ENCODE results near the gene UACA.
"Not testable (repeated sequence)": the region's sequence is repeated elsewhere in the genome, so short reads cannot be mapped to it uniquely, and the experiment has no call there.

UACA gene

DNA sequence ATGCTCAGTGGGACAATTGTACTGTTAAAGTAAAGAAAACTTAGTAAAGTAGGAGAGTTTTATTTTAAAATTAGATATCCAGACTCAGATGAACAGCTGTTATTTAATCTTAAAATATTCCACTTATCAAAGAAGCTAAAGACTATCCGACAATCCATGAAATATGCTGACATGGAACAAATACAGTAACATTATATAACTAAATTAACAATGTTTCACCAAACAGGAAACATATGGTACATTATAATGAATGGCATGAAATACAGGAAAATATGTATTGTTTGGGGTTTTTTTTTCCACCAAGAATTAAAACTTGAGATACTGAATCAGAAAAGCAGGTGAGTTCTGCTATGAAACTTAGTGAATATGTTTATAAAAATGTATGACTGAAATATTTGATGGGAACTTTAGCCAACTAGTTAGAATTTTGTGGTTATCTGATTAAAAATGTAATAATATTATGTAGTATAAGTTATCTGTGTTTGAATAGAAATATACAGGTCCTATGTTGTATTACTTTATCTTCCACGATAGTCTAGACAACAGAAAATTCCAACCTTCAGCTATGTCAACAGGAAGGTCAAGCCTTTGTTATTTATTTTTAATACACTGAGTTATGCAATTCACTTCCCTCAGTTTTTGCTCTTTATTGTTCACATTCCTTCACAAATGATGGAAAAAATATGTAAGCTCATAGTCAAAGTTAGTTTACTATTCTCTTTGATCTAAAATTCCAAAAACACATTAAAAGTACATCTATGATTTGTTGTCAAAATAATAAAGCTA, 72.7 kb downstream of the UACA start:
- Histone ChIP-seq H3K4me3 (no peak overlapping the region), H3K27ac (no peak overlapping the region)

DNA sequence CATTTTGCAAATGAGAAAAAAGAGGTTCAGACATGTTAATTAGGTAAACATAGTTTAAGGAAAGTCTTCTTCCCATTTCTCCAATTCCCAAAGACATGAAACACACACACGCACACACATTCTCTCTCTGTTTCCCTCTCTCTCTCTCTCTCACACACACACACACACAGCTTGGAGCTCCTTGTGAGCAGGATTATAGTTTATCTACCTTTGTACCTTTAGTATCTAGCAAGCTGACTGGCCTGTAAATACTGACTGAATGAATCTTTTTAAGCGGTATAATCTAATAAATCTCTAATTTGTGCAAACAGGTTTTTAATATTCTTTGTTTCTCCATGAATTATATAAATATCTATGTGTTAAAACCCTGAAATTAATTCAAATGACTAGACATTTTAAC, 73.3 kb downstream of the UACA start:
- Histone ChIP-seq H3K4me3 (no peak overlapping the region), H3K27ac (no peak overlapping the region)

DNA sequence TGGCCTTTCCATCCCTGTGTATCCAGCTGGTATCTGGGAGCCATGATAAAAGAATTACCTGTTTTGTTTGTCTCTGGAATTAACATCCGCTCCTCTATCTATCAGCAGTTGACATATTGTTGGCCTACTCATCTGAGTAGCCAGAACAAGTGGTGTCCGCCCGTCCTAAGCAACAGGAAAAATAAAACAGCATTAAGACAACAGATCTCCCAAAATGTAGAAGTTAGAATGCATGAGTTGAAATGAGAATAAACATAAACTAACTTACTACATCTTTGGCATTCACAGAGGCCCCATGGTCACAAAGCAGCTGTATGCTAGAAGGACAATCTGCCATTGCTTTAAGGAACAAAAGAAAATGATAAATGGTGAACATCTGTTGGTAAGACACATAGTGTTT, 75.9 kb downstream of the UACA start:
- Histone ChIP-seq H3K27ac (no peak overlapping the region), H3K4me3 (no peak overlapping the region)

DNA sequence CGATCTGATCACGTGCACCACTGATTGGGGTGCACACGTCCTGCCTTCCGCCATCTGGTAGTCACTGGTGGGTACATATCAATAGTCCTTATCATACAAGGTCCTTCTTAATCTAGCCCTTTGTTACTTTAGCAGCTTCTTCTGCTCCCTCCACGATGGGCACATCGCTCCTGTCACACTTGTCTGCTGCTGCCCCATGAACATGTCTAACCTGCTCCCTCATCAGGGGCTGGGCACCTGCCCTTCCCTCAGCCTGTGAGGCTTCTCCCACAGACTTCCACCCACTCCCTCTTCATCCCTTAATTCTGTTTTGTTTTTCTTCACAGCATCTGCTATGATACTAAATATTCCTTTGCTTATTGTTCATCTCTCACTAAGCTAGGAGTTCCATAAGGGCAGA, 82.5 kb downstream of the UACA start:
- peak overlapping the region in 2 of 21 experiments; percentile 5 to 10 for H3K27ac ChIP-seq
- no peak overlapping the region for H3K4me3 ChIP-seq

DNA sequence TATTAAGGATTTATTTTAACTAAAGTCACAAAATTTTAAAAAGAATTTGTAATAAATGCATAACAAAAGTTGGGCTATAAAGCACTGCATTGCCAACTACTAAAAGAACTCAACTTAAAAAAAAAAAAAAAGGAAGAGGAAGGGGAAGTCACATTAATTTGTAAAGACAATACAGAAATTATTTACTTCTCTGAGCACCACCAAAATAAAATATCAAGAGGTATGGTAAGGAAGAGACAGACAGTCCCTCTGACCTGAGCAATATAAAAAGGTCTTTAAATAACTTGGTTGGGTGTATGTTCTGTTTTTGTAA, 83.5 kb downstream of the UACA start:
- Histone ChIP-seq H3K4me3 (no peak overlapping the region), H3K27ac (no peak overlapping the region)

DNA sequence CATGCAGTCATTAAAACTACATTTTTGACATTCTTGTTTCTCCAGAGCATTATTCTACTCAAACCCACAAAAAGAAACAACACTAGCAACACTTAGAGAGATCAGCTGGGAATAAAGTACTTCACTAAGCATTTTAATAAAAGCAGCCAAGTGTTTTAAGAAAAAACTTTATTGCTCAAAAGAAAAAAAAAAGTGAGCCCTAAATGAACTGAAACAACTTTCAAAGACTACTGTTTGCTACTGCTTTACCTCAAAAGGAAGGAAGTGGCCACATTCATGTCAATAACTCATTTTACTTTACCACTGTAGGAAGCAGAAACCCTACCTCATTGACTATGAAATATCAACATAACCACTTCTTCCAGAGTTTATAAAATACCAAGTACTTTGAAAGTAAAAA, 91.3 kb downstream of the UACA start:
- Histone ChIP-seq H3K27ac (no peak overlapping the region), H3K4me3 (no peak overlapping the region)

DNA sequence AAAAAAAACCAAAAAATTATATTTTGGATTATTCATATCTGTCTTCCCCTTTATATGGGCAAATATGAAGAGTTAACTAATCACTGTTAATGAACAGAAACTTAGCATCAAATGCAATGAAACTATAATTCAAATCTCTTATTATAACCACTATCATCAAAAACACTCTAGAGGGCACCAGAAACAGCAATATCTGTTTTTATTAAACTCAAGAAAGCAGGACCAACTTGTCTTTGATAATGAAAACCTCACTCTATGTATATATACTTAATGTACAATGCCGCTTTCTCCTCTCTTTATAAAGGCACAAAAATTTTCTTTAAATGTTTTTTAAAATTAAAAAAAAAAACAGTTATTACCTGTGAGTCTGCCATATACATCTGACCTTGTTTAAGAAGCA, 92.7 kb downstream of the UACA start:
- Histone ChIP-seq H3K4me3 (no peak overlapping the region), H3K27ac (no peak overlapping the region)

DNA sequence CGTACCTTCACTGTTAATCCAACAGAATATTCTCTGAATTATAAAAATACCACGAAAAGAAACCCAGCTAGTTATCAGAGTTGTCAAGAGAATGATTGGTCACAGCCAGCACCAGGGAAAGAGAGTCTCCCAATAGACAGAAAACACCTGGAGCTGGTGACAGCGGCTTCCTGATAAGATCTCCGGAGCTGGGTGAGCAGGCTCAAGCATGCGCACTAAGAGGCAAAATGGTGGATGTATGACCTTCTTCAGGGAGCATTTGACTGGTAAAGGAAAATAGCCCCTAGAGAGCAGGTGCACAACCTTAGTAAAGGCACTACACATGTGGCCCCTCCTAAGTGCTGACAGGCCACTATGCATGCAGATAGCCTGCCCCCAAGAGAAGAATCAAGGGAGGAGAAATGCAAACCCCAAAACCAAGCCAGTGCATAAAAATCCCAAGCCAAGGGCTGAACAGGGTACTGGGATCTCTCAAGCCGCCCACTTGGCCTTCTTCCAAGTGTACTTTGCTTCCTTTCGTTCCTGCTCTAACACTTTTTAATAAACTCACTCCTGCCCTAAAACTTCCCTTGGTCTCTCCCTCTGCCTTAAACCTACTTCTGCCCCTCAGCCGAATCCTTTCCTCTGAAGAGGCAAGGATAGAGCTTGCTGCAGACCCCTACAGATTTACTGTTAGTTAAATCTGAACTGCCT, 93.2 kb downstream of the UACA start:
- no peak overlapping the region for H3K4me3 ChIP-seq
- H3K27ac ChIP-seq, result no peak overlapping the region

DNA sequence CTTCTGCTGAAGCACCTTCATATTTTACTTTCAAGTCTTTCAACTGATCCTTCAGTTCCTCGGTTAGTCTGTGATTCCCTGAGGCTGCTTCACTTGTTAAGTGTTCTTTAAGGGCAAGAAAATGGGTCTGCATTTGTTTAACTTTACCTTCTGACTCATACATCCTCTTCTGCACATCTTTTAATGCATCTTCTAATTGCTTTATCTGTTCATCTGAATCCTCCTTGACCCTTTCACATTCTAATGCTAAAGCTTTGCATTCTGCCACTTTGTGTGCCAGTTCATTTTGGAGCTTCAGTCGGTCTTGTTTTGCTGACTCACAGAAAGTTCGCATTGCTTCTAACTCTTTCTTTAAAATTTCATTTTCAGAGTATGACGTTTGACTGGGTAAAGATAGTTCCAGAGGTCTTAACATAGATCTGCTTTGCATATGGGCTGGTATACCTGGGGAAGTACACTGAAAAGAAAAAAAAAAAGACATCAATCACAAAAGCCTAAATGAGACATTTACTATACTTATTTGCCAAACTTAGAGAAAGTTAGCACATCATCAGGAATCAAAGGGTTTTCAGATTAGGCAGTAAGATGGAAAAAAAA, 94.3 kb downstream of the UACA start:
- no peak overlapping the region for H3K27ac ChIP-seq
- H3K4me3 ChIP-seq, result no peak overlapping the region

DNA sequence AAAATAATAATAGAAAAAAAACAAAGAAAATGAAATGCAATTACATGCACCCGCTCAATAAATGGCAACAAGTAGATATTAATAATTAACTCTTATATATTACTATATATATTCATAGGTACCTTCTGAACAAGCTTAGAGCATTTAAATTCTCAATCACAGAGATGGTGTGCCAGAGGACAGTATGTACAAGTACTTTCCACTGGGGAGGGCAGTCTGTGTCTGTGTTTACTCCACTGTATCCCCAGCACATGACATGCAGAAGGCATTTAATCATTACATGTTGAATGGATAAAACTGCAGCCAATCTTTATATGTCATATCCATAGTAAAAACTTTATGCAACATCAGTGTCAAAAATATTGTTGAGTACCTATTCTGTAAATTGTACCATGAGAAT, 97.8 kb downstream of the UACA start:
- H3K4me3 ChIP-seq, result no peak overlapping the region
- H3K27ac ChIP-seq, result no peak overlapping the region

DNA sequence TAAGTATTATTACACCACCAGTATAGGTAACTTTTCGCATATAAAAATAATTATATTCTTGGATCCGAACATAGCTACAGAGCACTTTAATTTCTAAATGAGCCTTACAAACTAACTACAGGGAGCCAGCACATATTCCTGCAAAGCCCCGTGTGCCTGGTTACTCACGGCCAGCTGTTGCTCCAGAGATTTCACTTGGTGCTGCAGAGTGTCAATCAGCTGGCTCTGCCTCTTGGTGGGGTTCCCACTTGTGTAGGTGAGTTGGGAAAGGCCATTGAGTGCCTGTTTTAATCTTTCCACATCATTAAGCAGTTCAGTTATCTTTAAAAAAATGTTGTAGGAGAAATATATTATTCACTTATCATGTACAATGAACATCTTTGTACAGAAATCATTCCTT, 98.9 kb downstream of the UACA start:
- Histone ChIP-seq H3K27ac (no peak overlapping the region), H3K4me3 (no peak overlapping the region)

DNA sequence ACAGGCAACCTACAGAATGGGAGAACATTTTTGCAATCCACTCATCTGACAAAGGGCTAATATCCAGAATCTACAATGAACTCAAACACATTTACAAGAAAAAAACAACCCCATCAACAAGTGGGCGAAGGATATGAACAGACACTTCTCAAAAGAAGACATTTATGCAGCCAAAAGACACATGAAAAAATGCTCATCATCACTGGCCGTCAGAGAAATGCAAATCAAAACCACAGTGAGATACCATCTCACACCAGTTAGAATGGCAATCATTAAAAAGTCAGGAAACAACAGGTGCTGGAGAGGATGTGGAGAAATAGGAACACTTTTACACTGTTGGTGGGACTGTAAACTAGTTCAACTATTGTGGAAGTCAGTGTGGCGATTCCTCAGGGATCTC, 100.3 kb downstream of the UACA start:
- not testable (repeated sequence) for H3K4me3 ChIP-seq

DNA sequence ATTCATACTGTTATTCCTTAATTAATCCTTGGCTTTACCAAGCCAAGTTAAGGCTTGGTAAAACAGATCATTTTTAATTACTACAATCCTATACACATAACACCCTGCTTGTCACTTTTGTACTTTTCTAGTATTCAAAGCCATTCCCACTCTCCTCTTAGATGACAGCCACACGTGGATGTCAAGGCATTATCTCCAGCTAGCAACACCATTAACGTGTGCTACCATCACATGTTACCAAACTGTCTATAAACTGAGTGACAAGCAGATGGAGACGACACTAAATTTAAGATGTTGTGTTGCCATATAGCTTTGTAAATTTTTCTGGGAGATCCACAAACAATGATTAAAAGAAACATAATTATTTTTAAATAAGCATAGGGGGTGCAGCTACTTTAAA, 103.7 kb downstream of the UACA start:
- Histone ChIP-seq H3K27ac (no peak overlapping the region), H3K4me3 (no peak overlapping the region)

More for the DNA sequence above, 100.3 kb downstream of the UACA start:
- not testable (repeated sequence) for H3K27ac ChIP-seq

DNA sequence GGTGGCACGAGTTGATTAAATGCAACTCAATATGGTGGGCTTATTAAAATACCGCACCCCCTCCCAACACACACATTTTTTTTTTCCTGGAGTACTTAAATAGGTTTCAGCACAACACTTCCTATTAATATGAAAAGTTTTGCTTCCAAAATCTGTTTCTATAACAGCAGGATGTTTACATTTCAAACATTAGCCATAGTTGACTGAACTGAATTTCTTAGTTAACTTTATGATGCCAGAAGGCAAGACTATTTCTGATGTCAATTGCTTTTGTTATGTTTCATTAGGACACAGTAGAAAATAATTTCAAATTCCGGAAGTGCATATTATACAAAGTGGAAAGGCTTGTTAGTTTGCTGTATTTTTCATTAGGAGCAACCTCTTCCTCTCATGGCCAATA, 104.7 kb downstream of the UACA start:
- no peak overlapping the region for H3K4me3 ChIP-seq
- no peak overlapping the region for H3K27ac ChIP-seq

DNA sequence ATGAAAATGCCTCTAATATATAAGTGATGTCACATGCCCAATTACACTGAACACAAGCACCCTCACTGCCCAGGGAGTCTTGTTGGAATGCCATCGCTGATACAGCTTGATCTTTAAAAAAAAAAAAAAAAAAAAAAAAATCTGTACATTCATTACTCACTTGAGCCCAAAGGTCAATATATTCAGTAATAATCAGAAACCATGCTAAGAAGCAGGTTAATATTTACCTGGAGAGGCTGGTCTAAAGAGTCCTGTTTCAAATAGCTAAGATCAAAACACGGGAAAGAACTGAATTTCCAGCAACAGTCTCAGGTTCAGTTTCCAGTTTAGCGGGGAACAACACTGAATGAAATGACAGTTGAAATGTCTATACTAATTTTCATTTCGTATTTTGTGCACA, 109.9 kb downstream of the UACA start:
- Histone ChIP-seq H3K27ac (no peak overlapping the region), H3K4me3 (no peak overlapping the region)

DNA sequence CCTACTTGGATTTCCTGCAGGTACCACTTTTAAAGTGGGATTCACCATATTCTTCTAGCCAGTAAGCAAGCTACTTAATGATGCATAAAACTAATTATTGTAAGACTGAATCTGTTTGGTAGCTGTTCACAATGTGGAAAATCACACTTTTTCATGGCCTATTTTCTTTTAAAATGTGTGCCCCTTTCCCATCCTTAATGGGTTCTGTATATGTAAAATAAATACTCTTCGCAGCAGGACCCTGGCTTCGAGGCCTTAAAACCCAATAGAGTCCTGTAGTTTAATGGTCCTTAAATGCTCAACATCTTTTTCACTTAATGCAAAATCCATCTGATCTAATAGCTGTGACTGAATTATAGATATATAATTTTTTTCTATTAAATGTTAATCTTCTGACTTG, 111.0 kb downstream of the UACA start:
- H3K4me3 ChIP-seq, result no peak overlapping the region

DNA sequence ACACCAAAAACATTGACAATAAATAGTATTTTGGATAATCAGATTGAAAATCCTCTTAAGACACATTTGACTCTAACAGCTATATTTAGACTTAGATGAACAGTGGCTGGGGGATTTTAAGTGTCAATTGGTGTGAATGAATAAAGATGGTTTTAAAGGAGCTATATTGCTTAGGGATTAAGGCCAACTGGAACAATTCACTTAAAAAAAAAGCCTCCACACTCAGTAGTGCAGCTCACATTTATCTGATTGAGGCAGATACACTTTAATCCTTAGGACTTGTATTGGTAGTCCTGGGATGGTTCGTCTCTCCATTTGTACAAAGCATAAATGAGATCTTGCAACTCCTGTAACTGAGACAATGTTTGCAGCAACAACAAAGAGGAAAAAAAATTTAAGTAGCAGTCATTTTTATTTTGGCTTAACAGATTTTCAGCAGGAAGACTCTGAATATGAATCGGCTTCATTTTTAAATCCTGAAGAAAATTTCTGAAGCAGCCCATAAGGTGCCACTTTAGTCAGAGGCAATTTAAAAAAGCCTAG, 112.0 kb downstream of the UACA start:
- Histone ChIP-seq H3K27ac (no peak overlapping the region), H3K4me3 (no peak overlapping the region)

More for the DNA sequence above, 111.0 kb downstream of the UACA start:
- no peak overlapping the region for H3K27ac ChIP-seq

DNA sequence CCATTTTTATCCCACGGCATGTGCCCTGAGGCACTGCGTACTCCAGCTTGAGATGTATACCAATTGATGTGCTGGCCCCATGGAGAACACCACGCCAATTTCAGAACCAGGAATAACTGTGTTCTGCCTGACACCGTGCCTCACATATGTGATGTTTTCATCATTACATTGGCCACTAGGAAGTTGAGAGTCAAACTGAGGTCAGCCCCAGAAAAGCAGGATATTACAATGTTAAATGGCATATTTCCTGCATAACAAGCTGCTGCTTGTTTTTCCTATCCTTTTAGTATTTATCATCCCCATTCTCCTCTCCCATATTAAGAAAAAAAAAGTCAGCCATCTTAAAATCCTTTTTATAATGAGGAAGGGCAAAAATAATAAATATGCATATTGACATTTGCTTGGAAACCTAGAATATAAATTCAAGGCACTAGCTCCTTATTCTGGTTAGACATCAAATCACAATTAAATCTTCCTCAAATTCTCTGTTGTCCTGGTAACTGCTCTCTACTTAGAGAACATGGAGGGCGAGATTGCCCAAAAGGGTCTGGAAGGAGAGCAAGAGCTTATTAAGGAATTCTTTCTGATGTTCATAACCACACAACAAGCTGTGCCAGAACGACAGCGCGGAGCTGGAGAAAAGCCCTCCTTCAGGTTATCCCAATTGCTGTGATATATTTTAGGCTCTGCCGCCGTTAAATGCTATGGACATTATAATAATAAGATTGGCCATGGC, 112.6 kb downstream of the UACA start:
- Histone ChIP-seq H3K4me3 (no peak overlapping the region), H3K27ac (no peak overlapping the region)

DNA sequence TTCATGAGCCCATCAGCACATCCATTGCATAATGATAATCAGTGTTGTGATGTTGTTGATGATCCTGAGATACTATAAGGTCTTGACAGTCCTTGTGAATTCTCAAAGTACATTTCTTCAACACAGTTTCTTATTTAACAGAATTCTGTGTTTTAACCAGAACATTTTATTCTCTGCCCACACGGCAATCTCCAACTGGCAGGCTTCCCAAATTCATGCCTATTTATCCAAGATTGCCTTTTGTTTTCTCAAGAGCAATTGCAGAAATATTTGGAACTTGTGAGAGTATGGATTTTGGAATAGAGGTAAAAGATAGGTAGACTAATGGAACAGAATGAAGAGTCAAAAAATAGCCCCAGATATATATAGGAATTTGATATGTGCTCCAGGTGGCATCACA, 116.0 kb downstream of the UACA start:
- Histone ChIP-seq H3K27ac (no peak overlapping the region), H3K4me3 (no peak overlapping the region)

DNA sequence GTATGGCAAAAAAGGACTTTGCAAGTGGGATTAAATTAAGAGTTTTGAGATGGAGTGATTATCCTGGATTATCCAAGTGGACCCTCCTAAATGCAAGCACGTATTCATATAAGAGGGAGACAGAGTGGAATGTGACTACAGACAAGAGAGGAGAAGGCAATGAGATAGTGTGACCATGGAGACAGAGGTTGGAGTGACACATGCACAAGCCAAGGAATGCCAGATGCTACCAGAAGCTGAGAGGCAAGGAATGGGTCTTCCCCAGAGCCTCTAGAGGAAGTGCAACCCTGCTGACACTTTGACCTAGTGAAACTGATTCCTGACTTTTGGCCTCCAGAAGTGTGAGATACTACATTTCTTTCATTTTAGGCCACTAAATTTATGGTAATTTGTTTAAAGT, 117.2 kb downstream of the UACA start:
- Histone ChIP-seq H3K4me3 (no peak overlapping the region), H3K27ac (no peak overlapping the region)

DNA sequence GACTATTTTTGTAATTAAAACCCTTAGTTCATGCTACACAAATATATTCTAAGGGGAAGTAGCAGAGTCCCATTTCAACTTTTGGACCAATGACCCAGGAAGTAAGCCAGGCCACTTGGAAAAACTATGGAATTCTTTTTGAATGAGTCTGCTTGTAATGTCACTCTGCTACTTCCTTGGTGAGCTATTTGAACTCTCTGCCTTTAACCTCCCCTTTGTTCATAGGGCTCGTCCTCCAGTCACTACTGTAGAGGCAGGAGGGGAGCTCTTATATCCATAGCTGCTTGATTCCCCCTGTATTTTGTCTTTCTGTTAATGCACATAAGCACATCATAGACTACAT, 119.6 kb downstream of the UACA start:
- H3K27ac ChIP-seq, result no peak overlapping the region
- no peak overlapping the region for H3K4me3 ChIP-seq
